Neutrophil (primary cell): ENCODE measurements around the gene ATIC.

Experiments
- H3K27ac ChIP-seq: fragments of 200-600 bp; sonication (generic); 2 replicates; pipeline ENCODE4 v1.5.1; 2016; ENCODE audit warnings: mild to moderate bottlenecking, moderate library complexity
- H3K27me3 ChIP-seq: fragments of 200-600 bp; sonication (generic); 2 replicates; pipeline ENCODE4 v1.6.0; 2016; ENCODE audit warnings: mild to moderate bottlenecking
- H3K36me3 ChIP-seq: fragments of 200-600 bp; sonication (generic); 2 replicates; pipeline ENCODE4 v1.5.1; 2017
- H3K4me1 ChIP-seq, 2 experiments: fragments of 200-600 bp in 1 of 2; sonication (generic) in 1 of 2; 1 replicate in 1 of 2; 2 replicates in 1 of 2; pipeline versions ENCODE4 v1.5.1 to v1.6.1; 2013 to 2016; ENCODE audit warnings: low read depth in 1 of 2, low read length in 1 of 2, mild to moderate bottlenecking in 1 of 2, moderate library complexity in 1 of 2; ENCODE audit not compliant: control insufficient read depth in 1 of 2, insufficient read depth in 1 of 2
- H3K4me3 ChIP-seq, 2 experiments: fragments of 200-600 bp in 1 of 2; sonication (generic) in 1 of 2; 1 replicate in 1 of 2; 2 replicates in 1 of 2; pipeline ENCODE4 v1.5.1; 2013 to 2016; ENCODE audit warnings: low read depth in 1 of 2, low read length in 1 of 2, mild to moderate bottlenecking in 1 of 2, moderate library complexity in 1 of 2
- H3K9me3 ChIP-seq: fragments of 200-600 bp; sonication (generic); 2 replicates; pipeline ENCODE4 v1.5.1; 2016
- TF ChIP-seq, protein P1 (sequence below): fragments of 200-600 bp; sonication (generic); IDR thresholded peaks from 2 replicates; pipeline ENCODE4 v1.5.1; 2016; ENCODE audit warnings: antibody characterized with exemption

Gene ATIC

DNA sequence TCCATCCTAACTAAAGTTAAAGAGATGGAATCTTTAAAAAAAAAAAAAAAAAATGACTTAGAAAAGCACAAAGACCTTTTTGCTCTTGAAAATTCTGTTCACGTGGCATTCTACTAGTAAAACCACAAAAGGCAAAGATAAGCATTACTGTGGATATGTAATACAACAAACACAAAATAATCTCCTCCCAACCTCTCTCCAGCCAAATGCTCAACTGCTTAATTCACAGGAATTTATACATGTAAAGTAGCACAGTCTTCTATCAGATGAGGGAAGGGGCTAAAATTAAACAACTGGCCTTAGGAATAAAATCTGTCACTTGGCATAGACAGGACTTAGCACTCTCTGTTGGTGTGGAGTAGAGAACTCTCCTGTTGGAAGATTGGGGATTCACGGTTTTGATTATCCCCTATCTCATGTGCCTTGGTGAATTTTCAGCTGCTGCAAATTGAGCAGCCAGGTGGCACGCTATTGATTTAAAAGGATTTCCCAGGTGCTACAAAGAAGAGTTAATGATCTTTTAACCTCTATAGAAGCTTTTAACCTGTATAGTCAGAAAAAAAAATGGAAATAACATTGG lies 57.4 kb downstream of the ATIC start:
- Histone ChIP-seq H3K36me3 (no peaks in the 10 kb centered on the region), H3K9me3 (no peaks in the 10 kb centered on the region), H3K4me3 (no peak overlapping the region), H3K4me1 (no peaks in the 10 kb centered on the region), H3K27ac (no peak overlapping the region), H3K27me3 (no peaks in the 10 kb centered on the region)
- TF ChIP-seq, protein P1, sequence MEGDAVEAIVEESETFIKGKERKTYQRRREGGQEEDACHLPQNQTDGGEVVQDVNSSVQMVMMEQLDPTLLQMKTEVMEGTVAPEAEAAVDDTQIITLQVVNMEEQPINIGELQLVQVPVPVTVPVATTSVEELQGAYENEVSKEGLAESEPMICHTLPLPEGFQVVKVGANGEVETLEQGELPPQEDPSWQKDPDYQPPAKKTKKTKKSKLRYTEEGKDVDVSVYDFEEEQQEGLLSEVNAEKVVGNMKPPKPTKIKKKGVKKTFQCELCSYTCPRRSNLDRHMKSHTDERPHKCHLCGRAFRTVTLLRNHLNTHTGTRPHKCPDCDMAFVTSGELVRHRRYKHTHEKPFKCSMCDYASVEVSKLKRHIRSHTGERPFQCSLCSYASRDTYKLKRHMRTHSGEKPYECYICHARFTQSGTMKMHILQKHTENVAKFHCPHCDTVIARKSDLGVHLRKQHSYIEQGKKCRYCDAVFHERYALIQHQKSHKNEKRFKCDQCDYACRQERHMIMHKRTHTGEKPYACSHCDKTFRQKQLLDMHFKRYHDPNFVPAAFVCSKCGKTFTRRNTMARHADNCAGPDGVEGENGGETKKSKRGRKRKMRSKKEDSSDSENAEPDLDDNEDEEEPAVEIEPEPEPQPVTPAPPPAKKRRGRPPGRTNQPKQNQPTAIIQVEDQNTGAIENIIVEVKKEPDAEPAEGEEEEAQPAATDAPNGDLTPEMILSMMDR, result no peak

DNA sequence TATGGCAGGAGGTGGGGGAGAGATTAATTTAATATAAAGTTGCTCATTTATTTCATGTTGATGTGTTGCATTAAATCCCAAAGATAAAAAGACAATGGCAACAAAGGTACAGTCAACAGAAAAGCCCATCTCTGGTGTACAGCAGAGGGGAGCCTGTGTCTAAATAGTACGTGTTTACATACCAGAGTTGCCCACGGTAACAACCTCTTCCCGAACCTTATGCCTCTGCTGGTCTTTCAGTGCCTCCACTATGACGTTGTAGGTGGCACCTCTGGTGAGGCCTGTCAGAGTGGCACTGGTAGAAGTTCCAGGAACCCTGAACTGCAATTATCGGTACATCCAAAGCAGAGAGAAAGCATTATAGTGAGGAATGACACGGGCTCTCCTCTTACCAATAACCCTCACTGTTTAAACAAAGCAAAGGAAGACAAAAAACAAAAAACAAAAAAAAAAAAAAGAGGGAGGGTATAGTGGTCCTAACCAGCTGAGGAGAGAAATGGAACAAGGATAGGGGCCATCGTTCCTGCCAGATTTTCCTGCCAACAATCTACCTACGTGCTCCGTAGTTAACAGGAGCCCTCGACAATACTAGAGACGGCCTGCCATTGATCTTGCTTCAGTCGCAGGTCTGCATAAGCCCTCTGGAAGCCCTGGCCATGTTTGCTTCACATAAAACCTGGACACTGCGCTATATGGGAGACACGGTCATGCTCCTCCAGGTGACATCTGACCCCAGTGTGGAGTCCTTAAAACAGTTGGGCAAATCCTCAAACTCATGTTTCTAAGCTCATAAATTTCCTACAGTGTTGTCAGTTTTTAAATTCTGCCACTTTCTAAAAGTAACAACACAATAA lies 58.5 kb downstream of the ATIC start:
- no peaks in the 10 kb centered on the region for H3K36me3 ChIP-seq
- H3K27ac ChIP-seq, result no peak overlapping the region
- no peaks in the 10 kb centered on the region for H3K9me3 ChIP-seq
- H3K27me3 ChIP-seq, result no peaks in the 10 kb centered on the region
- TF ChIP-seq, protein P1, result no peak
- no peaks in the 10 kb centered on the region for H3K4me1 ChIP-seq
- H3K4me3 ChIP-seq, result no peak overlapping the region

DNA sequence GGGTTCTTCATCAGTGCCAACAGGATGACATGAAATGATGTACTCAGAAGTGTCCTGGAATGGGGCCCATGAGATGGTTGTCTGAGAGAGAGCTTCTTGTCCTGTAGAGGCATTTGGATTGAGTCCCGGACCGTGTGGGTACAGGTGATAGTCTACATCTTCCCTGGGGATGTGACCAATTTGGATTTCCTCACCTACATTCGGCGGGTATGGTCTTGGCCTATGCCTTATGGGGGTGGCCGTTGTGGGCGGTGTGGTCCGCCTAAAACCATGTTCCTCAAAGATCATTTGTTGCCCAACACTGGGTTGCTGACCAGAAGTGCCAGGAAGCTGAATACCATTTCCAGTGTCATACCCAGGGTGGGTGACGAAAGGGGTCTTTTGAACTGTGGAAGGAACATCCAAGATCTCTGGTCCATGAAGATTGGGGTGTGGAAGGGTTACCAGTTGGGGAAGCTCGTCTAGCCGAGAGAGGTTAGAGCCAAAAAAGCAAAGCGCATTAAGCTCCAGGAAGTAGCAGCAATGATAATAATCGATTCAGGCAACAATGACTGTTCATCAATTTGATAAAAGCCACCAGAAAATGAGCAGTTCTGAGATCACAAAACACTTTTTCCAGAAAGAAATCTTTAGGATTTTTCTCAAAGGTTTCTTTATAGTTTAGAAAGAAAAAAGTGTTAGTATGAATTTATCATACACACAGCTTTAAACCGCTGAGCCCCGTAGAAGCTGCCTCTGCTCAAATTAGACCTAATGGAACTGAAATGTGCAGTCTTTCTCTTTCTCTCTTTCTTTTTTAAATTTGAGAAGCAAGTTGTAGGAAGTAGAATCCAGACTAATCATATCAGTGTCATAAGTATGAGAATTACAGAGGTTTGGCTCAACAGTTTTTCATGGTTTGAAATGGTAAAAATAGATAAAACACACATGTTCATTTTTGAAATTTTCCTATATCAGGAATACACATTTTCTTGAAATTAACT lies 60.3 kb downstream of the ATIC start:
- Histone ChIP-seq H3K4me1 (no peaks in the 10 kb centered on the region), H3K9me3 (no peaks in the 10 kb centered on the region), H3K4me3 (no peak overlapping the region), H3K27me3 (no peaks in the 10 kb centered on the region), H3K36me3 (no peaks in the 10 kb centered on the region), H3K27ac (no peak overlapping the region)
- TF ChIP-seq, protein P1, result no peak

DNA sequence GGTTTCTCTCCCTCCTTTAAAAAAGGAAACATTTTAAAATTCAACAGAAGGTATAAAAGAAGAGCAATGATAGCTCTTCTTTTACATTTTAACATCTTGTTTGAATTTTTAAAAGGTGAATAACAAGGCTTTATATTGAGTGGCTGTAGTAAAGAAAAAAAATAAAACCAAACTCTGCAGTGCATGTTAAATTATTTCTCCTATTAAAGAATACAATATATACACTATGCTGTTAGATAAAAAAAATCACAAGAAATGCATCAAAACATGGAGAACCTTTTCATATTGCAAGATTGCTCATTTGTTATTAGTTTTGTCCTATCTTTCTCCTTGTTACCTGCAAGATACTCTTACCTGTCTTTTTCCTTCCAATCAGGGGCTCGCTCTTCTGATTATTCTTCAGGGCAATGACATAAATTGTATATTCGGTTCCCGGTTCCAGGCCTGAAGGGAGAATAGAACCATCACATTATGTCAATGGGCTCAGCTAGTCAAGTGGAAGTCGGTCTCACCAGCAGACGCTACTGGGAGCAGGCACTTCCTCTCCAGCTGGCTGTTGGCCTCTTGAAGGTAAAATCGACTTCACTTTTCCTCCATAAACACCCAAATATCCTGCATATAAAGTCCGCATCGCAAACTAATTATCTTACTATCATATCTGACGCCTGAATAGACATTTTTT lies 61.2 kb downstream of the ATIC start:
- TF ChIP-seq, protein P1, result no peak
- no peak overlapping the region for H3K27ac ChIP-seq
- no peaks in the 10 kb centered on the region for H3K9me3 ChIP-seq
- H3K4me3 ChIP-seq, result no peak overlapping the region
- no peaks in the 10 kb centered on the region for H3K36me3 ChIP-seq
- H3K4me1 ChIP-seq, result no peaks in the 10 kb centered on the region
- H3K27me3 ChIP-seq, result no peaks in the 10 kb centered on the region

DNA sequence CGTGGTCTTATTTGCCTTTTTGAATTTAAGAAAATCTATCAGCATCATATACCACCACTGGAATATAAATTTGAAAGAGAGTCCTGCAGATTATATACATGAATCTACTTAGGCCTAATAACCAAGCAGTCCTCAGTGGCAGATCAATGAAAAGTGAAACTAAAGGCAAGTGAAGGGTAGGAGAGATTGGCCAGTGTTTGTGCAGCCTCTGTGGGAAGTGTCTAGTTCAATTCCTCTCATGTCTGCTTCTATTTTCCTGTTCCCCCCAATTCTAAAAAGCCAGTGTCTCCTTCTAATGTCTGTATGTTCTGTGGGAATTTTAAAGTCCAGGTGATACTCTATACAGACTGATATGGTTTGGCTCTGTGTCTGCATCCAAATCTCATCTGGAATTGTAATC lies 62.1 kb downstream of the ATIC start:
- Histone ChIP-seq H3K27ac (no peak overlapping the region), H3K4me1 (no peaks in the 10 kb centered on the region), H3K27me3 (no peaks in the 10 kb centered on the region), H3K9me3 (no peaks in the 10 kb centered on the region), H3K36me3 (no peaks in the 10 kb centered on the region), H3K4me3 (no peak overlapping the region)
- TF ChIP-seq, protein P1, result no peak
